ENCODE measurements around the gene APCS. TPM values are rescaled to one million over a fixed set of nuclear protein-coding genes. Genes with fewer than 3 reads are reported as not detected.

Gene APCS
- total RNA-seq, 2 donors from 2014 or later = 0.84 TPM; not detected in 1

GRCh38 chr1:159602501-159602999, 14.9 kb downstream of the APCS start:
- Histone ChIP-seq H3K36me3 (no peaks in the 10 kb centered on the region), H3K27me3 (no peaks in the 10 kb centered on the region), H3K9ac (ENCODE audit: low read depth in 2 of 2, low read length in 2 of 2) (no peak overlapping the region), H3K9me3 (no peaks in the 10 kb centered on the region), H3K27ac (no peak overlapping the region), H3K4me3 (no peak overlapping the region), H3K4me1 (no peaks in the 10 kb centered on the region)
- intact Hi-C loops (cut with DNase I) = no loop called here
- TF ChIP-seq, protein P1, sequence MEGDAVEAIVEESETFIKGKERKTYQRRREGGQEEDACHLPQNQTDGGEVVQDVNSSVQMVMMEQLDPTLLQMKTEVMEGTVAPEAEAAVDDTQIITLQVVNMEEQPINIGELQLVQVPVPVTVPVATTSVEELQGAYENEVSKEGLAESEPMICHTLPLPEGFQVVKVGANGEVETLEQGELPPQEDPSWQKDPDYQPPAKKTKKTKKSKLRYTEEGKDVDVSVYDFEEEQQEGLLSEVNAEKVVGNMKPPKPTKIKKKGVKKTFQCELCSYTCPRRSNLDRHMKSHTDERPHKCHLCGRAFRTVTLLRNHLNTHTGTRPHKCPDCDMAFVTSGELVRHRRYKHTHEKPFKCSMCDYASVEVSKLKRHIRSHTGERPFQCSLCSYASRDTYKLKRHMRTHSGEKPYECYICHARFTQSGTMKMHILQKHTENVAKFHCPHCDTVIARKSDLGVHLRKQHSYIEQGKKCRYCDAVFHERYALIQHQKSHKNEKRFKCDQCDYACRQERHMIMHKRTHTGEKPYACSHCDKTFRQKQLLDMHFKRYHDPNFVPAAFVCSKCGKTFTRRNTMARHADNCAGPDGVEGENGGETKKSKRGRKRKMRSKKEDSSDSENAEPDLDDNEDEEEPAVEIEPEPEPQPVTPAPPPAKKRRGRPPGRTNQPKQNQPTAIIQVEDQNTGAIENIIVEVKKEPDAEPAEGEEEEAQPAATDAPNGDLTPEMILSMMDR (IDR thresholded peaks at IDR 0.05) = no peak
- DNase-seq = no peak

GRCh38 chr1:159612211-159612885, 24.7 kb downstream of the APCS start:
- H3K4me3 ChIP-seq = no peak overlapping the region
- H3K4me1 ChIP-seq = no peaks in the 10 kb centered on the region
- no peaks in the 10 kb centered on the region for H3K9me3 ChIP-seq
- H3K27ac ChIP-seq = no peak overlapping the region
- intact Hi-C loops (cut with DNase I) = no loop called here
- DNase-seq = no peak
- no peaks in the 10 kb centered on the region for H3K27me3 ChIP-seq
- H3K36me3 ChIP-seq = no peaks in the 10 kb centered on the region
- no peak overlapping the region for H3K9ac ChIP-seq (ENCODE audit: low read depth in 2 of 2, low read length in 2 of 2)
- TF ChIP-seq, protein P1 (IDR thresholded peaks at IDR 0.05) = no peak

GRCh38 chr1:159632922-159633321, 45.3 kb downstream of the APCS start:
- intact Hi-C loops (cut with DNase I) = no loop called here
- no peak overlapping the region for H3K9ac ChIP-seq (ENCODE audit: low read depth in 2 of 2, low read length in 2 of 2)
- no peaks in the 10 kb centered on the region for H3K27me3 ChIP-seq
- H3K27ac ChIP-seq = no peak overlapping the region
- TF ChIP-seq, protein P1 (IDR thresholded peaks at IDR 0.05) = no peak
- no peak for DNase-seq
- H3K9me3 ChIP-seq = no peaks in the 10 kb centered on the region
- H3K4me3 ChIP-seq = no peak overlapping the region
- H3K4me1 ChIP-seq = no peaks in the 10 kb centered on the region
- no peaks in the 10 kb centered on the region for H3K36me3 ChIP-seq

Other genes starting within 250 kb of the APCS start
- not detected for gene OR10J4, start 155.6 kb upstream of the APCS start, total RNA-seq
- gene OR10J1, start 148.1 kb upstream of the APCS start, total RNA-seq = not detected
- gene OR10J5, start 51.8 kb upstream of the APCS start, total RNA-seq = not detected
- gene CRP, start 126.8 kb downstream of the APCS start, total RNA-seq = 1 to 10 TPM in 1 of 2 donors, not detected in 1; 1.9 TPM
- 10 to 100 TPM; 43.3 to 50.4 TPM for gene DUSP23, start 193.1 kb downstream of the APCS start, total RNA-seq
- gene FCRL6, start 214.5 kb downstream of the APCS start, total RNA-seq = not detected
- gene SLAMF8, start 239.0 kb downstream of the APCS start, total RNA-seq = 1 to 10 TPM; 1.5 to 1.9 TPM

All from colonic mucosa (tissue), 4 donors.